GM18511 (cell line): ENCODE data around the gene LRRC8D.

Source experiments
- ATAC-seq: cut with Tn5 transposase; IDR thresholded peaks from one replicate; pipeline ENCODE4 v1.9.1; 2021; ENCODE audit warnings: mild to moderate bottlenecking, moderate library complexity; ENCODE audit not compliant: unreplicated experiment

LRRC8D gene

DNA sequence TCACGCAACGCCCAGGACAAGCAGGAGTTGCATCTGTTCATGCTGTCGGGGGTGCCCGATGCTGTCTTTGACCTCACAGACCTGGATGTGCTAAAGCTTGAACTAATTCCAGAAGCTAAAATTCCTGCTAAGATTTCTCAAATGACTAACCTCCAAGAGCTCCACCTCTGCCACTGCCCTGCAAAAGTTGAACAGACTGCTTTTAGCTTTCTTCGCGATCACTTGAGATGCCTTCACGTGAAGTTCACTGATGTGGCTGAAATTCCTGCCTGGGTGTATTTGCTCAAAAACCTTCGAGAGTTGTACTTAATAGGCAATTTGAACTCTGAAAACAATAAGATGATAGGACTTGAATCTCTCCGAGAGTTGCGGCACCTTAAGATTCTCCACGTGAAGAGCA lies 113.6 kb downstream of the LRRC8D start:
- no peak for ATAC-seq

DNA sequence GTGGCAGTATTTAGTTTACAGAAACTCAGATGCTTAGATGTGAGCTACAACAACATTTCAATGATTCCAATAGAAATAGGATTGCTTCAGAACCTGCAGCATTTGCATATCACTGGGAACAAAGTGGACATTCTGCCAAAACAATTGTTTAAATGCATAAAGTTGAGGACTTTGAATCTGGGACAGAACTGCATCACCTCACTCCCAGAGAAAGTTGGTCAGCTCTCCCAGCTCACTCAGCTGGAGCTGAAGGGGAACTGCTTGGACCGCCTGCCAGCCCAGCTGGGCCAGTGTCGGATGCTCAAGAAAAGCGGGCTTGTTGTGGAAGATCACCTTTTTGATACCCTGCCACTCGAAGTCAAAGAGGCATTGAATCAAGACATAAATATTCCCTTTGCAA lies 114.4 kb downstream of the LRRC8D start:
- ATAC-seq: no peak

DNA sequence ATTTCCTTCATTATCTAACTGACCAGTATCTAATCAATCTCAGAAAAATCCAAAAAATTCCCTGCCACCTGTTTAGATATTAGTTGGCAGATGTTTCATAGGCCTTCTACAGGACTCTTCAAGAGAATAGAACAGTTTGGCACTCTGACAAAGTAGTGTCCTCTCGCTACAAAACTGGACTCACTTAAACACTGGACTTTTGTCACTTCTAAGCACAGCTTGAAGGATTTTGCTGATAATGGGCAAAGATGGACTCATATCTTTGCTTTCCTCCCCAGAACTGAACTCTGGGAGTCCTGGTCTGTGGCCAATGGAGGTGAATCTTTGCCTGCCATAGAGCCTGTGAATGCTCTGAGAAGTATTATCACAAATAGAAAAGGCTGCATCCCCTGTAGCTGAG lies 115.9 kb downstream of the LRRC8D start:
- ATAC-seq: no peak

DNA sequence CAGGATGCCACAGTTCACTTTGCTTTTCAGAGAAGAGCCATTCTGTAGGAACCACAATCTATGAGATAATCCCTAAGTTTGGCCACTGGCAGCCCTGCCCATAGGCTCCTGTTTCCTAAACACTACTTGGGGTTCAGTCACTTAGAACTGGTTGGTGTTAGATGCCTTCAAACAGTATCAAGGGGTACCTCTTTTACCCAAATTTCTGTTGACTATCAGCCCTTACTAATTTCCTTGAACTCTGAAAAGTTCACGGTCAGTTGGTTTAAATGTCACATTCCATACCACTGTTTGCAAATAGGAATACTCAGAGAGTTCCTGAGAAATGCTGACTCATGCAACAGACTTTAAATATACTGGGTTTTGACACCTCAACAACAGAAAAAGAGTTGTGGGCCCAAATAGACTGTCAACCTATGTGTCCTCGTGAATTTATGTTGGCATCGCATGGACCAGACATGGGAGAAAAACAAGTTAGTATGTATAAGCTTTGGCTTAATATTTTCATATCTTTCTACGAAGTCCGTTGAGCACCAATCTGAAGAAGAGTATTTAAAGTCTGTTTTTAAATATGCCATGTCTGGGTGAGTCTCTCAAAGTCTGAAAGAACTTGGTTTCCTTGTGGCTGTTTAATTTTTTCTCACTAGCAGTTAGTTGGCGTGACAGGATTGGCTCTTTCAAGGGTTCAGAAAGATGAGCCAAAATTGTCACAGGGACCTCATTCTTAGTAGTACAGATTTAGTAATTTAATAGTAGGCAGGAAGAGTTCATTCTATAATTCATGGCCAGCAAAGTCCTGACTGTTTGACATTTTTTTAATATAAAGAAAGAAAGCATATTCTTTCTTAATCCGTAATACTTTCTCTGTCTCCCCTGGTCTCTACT lies 117.6 kb downstream of the LRRC8D start:
- no peak for ATAC-seq

DNA sequence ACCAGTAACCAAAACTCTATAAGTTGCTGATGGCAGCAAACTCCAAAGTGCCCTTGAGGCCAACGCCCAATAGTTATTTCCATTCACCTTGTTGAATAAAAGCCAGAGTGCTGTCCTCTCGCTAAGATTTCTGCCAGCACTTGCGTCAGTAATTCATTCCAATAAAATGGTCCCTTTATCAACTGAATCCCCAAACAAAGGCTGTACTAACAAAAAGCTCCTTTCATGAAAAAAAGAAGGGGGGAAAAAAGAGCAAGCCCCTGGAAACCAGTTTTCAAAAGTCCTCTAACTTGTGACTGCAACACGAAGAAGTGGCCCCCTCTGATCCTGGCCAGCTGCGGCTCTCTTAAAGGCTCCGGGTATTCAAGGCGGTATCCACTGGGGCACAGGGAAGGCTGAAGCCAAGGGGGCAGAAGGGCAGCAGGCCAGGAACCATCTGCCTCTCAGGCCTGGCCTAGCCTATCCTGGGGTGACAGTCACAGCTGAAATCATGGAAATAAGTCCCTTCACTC lies 118.3 kb downstream of the LRRC8D start:
- no peak for ATAC-seq

DNA sequence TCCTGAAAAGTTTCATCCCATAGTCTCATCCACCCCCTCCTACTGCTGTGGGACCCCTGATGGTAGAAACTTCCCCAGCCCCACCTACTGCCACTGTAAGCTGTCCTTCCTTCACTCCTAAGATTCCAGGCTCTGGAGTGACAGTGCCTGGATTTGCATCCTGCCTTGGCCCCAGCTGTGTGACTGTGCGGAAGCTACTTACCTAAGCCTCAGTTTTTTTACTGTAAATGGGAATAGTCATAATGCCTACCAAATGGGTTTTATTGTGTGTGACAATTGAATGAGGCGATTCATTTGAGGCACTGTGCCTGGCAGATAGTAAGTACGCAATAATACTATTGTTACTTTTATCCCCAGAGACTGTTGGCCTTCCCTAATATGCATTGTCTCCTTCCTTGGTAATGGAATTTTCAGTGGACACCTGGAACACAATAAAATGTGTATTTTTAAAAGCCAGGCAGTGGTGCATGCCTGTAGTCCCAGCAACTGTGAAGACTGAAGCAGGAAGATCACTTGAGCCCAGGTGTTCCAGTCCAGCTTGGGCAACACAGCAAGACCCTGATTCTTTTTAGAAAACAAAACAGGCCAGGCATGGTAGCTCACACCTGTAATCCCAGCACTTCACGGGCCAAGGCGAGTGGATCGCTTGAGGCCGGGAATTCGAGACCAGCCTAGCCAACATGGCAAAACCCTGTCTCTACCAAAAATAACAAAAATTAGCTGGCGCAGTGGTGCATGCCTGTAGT lies 119.0 kb downstream of the LRRC8D start:
- ATAC-seq: no peak

DNA sequence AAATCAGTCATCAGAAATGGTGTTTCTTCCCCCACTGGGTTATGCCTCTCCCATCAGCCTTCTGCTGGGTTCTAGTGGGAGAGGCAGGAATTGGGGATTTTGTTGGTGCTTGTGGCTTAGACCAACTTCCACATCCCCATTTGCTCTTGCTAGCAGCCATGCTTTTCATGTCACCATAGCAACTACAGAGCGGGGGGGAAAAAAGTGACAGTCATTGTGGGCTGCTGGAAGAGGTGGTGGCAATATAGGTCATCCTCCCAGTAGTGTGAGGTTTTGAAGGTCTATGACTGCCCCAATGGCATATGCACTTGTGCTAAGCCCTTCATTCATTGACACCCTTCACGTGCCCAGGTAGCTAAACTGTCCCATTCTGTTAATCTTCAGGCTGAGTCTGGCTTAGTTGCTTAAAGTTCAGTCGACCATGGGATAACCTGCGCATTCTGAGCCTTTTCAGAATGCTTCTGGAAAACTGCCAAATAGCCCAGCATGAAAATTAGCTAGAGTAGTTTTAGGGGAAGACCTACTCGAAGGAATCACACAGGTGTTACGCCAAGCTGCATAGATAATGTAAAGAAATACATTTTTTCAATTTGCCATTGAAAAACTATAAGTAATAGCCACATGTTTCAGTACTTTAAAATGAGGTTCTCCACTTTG lies 120.4 kb downstream of the LRRC8D start:
- ATAC-seq: peak; percentile 43

DNA sequence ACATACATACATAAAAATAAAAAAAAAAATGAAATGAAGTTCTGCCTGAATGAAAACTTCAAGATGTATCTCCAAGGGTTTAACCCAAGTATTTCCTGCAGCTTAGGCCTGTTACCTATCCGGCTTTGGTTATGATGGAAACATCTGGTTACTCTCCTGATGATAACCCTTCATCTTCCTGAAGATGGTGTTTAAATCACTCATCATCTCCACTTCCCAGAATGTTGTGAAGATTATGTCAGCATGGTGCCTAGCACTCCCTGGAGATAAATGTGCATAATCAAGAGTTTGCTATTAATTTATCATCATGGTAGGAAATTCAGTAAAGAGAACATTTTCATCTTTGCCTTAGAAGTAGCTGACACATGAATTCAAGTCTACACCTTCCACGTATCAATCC lies 121.2 kb downstream of the LRRC8D start:
- no peak for ATAC-seq

DNA sequence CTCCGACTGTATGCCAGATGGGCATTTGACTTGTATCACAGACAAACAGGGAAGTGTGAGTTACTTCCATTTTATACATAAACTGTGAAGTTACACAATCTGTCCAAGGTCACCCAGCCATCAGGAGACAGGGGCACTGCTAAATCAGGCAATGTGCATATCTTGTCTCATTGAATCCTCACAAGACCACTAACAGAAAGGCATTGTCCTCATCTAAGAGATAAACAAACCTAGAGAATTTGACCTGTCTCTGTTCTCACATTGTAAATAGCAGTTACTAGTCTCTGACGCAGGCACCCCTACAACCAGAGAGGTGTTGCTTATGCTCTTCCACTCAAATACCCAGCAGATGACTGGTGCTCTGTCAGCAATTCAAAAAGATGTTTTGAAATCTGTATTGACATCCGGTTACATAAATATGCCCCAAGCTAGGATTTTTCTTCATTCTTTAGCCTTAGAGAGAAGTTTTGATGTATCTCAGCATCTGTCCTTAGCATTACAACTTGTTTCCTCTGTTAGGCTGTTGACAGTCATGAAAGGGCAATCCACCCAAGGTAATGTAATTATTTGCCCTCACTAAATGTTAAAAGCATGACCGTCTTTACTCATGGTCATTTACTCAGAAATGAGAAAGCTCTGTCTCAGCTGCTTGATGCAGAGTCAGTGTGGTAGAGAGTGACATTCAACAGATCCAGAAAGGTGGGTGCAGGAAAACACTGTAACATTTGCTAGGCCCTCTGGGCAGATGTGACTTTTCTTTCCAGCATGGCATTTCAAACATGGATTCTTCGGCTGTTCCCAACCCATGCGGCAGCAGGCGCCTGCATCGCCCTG lies 122.2 kb downstream of the LRRC8D start:
- ATAC-seq: no peak

DNA sequence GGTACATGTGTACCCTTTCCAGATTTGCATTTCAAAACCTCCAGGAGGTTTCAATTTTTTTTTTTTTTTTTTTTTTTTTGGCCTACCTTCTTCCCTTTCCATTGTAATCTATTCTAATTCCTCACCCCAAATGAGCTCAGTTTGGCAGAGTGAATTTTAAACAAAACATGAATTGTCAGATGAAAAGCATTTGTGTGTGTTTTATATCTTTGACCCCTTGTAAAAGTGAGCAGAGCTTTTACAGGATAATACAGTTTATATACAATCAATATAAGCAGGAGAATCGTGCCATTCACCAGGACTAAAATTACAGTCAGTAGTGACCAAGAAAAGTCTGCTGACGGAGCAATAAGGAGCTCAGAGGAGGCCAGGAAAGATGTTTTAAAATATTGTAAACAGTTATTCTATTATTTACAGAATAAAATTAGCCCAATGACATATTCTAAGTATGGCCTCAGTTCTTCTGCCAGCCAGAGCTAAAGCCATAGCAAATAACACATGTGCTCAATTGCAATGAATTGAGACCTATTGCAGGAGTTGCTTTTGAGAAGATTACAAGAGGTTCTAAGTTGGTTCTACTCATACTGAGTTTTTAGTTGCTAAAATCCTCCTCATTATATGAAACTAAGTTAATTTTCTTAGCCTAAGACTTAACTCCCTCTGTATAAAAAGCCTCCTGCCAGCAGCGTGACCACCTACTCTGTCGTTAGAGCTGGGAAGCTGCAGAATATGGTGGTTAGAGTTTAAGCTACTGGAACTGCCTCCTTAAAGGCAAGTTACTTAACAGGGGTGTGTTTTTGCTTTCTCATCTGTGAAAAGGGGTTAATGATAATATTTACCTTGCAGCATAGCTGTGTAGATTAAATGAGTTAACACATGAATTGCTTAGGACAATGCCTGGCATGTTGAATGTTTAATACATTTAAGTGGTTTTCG lies 123.3 kb downstream of the LRRC8D start:
- ATAC-seq: no peak

DNA sequence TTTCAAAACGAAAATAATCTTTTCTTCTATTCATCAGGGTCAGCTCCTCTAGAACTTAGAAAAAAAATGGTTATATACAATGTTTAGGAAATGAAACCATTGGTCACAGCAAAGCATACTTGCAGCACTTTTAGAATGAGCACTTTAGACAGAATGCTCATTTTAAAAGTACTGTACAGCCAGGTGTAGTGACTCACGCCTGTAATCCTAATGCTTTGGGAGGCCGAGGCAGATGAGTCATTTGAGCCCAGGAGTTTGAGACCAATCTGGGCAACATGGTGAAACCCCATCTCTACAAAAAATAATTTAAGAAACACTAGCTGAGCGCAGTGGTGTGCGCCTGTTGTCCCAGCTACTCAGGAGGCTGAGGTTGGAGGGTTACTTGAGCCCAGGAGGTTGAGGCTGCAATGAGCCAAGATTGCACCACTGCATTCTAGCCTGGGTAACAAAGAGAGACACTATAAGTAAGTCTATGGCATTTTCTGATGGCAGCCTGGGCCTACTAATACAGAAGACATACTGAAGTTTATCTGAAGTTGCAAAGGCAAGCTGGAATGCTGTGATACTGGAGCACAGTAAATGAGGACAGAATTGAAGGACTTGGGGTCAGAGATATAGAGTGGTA lies 125.1 kb downstream of the LRRC8D start:
- ATAC-seq: peak; percentile 91

DNA sequence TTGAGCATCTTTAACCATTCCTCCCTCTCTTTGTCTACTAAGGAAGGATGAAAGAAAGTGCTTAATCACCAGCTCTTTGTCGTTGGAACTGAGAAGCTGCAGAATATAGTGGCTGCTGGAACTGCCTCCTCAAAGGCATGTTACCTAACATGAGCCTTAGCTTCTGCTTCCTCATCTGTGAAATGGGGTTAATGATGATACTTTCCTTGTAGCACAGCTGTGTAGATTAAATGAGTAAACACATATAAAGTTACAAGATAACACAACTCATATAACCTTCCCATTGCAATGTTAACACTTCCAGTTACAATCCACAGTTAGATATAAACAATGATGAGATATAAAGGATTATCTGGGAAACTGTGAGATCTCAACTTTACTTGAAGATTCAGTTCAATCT lies 125.7 kb downstream of the LRRC8D start:
- no peak for ATAC-seq

DNA sequence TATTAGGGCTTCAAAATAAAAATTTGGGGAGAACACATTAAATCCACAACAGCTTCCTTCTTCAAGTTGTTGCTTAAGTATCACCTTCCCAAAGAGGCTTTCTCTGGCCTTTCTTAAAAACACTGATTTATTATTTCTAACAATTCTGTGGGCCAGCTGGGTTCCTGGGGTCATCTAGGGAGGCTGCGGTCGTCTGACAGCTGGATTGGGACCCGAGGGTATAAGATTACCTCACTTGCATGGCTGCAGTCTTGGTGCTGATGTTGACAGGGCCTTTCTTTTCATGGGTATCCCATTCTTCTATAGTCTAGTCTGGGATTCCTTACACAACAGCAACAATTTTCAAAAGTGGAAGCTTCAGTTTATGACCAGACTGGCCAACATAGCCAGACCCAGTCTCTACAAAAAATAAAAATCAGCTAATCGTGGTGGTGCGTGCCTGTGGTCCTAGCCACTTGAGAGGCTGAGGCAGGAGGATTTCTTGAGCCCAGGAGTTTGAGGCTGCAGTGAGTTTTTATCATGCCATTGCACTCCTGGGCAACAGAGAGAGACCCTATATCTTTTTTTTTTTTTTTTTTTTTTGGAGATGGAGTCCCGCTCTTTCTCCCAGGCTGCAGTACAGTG lies 128.0 kb downstream of the LRRC8D start:
- ATAC-seq: no peak

DNA sequence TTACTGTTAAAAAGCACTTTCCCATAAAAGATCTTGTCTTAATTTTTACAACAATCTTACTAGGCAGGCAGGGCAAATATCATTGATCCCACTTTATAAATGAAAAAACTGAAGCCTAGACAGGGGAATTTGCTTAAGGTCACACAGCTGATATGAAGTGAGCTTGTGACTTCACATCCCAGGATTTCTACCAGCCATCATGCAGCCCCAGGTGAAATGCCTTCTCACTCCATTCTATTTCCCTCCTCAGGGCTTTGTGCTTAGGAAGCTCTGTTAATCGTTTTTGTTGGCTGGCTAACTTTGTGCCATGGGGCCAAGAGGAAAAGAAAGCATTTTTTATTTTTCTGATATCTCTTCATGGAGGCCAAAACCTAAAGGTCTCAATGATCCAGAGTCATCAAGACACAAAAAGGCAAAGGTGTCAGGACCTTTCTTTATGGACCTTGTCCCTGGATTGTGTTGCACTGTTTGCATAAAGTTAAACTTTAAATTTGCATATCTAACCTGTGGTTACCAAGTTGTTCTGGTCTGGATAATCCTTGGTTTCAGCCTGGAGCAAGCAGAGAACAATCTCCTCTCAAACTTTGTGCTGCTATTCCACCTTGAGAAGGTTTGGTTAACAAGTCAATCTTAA lies 129.3 kb downstream of the LRRC8D start:
- no peak for ATAC-seq

DNA sequence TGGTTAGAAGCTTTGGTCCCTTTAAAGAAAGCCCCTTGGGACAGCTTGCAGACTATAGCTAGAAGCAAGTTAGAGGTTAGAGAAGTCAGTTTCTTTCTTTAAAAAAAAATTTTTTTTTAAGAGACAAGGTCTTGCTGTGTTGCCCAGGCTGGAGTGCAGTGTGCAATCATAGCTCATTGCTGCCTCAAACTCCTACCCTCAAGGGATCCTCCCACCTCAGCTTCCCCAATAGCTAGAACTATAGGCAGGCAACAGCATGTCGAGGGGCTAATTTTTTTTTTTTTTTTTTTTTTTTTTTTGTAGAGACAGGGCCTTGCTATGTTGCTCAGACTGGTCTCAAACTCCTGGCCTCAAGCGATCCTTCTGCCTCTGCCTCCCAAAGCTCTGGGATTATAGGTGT lies 129.9 kb downstream of the LRRC8D start:
- no peak for ATAC-seq

DNA sequence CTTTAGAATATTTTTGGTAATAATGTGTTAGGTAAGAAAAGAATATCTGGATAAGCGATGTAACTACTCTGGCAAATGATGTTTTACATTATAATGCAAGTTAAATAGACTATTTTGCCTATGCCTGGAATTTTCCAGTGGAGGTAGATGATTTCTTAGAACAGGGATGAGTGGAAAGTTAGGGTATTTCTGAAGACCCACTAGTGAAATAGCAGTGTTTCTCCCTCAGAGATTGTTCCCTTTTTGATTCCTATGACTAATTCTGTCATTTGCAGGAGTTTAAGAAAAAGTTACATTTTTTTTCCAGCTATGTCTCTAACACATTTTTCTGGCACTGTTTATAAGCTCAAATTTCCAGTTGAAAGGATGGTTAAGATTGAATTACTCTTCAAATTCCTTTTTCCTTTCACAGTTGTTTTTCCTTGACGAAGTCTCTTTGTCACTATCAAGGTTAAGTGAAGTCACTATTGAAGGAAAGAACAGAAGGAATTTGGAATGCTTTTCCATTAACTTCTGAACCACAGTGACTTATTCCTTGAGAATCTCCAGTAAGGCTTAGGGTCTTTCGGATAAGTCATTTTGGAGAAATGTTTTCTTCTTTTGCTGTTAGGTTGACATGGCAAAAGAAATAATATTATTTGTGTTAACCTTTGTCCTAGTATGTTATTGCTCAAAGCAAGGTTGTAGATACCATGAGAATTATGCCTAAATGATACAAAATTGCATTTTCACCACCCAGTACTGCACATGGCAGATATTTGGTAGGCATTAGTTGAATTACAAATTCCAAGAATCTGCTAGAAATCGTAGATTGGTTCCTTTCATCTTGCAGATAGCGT lies 131.2 kb downstream of the LRRC8D start:
- ATAC-seq: no peak

DNA sequence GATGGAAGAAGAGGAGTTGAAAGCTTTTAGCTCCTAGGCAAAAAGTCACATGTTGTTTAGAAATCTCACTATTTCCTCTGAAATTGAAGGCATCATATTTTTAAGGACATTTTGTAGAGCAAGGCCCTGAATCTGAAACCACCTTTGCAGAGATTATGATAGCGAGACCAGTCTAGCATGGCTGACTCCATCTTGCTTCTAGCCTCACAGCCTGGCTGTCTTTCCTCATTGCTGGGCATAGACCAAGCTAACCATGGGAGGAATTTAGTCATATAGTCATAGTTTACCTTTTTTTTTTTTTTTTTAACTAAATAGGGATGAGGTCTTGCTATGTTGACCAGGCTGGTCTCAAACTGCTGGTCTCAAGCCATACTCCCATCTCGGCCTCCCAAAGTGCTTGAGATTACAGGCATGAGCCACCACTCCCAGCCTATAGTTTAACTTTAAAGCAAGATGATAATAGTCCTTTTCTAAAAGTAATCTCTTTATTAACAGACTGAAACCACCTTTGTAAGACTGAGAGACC lies 131.8 kb downstream of the LRRC8D start:
- peak; percentile 16 for ATAC-seq
